Suprapubic skin (tissue), 4 donors: ENCODE measurements around the gene RRP1. TPM values are rescaled to one million over a fixed set of nuclear protein-coding genes. Genes with fewer than 3 reads are reported as not detected.

Experiments
- DNase-seq, 2 donors: peaks; one replicate each; pipeline ENCODE4 v3.0.0-alpha.2; 2019; ENCODE audit warnings: low spot score in 2 of 2
- H3K27ac ChIP-seq: fragments of 200-600 bp; sonication (generic); one replicate; pipeline ENCODE4 v1.5.1; 2019
- H3K27me3 ChIP-seq: fragments of 200-600 bp; sonication (generic); one replicate; pipeline ENCODE4 v1.5.1; 2019
- H3K36me3 ChIP-seq: fragments of 200-600 bp; sonication (generic); one replicate; pipeline ENCODE4 v1.5.1; 2019
- H3K4me1 ChIP-seq: fragments of 200-600 bp; sonication (generic); one replicate; pipeline ENCODE4 v1.5.1; 2019
- H3K4me3 ChIP-seq: fragments of 200-600 bp; sonication (generic); one replicate; pipeline ENCODE4 v1.5.1; 2019; ENCODE audit warnings: mild to moderate bottlenecking
- H3K9me3 ChIP-seq: fragments of 200-600 bp; sonication (generic); one replicate; pipeline ENCODE4 v1.5.1; 2019
- EP300 ChIP-seq: sonication (generic); formaldehyde crosslinking; IDR thresholded peaks from one replicate; pipeline ENCODE4 v1.6.1; 2017; ENCODE audit warnings: antibody characterized with exemption
- POLR2A ChIP-seq, 2 donors: fragments of 450-650 bp; IDR thresholded peaks; one replicate each; pipeline ENCODE4 v1.6.1; 2017; ENCODE audit warnings: antibody characterized with exemption in 2 of 2, mild to moderate bottlenecking in 2 of 2, moderate library complexity in 2 of 2
- POLR2AphosphoS5 ChIP-seq, 3 donors: sonication (generic); formaldehyde crosslinking; IDR thresholded peaks; one replicate each; pipeline ENCODE4 v1.6.1; 2017; ENCODE audit warnings: antibody characterized with exemption in 3 of 3
- WGBS: methylation state at CpG from one replicate; pipeline ENCODE4 v1.1.5; 2018; 5-methylcytosine and 5-hydroxymethylcytosine counted together
- total RNA-seq, 4 donors: library from RNA; depleted of rRNA; stranded (reverse); fragments of >200 nt; gene quantifications; one replicate each; pipeline ENCODE4 v1.1.0, GENCODE V29; 2016
- TF ChIP-seq, protein P1 (sequence below), 2 donors: fragments of 200-600 bp in 1 of 2; fragments of 450-650 bp in 1 of 2; sonication (generic) in 1 of 2; IDR thresholded peaks; one replicate each; pipeline ENCODE4 v1.5.1; 2016 to 2019; ENCODE audit warnings: antibody characterized with exemption in 2 of 2, mild to moderate bottlenecking in 1 of 2, moderate library complexity in 1 of 2

RRP1 gene
- total RNA-seq, 4 donors from 2014 or later = 22.5 to 34.6 (median 28.4) TPM

DNA sequence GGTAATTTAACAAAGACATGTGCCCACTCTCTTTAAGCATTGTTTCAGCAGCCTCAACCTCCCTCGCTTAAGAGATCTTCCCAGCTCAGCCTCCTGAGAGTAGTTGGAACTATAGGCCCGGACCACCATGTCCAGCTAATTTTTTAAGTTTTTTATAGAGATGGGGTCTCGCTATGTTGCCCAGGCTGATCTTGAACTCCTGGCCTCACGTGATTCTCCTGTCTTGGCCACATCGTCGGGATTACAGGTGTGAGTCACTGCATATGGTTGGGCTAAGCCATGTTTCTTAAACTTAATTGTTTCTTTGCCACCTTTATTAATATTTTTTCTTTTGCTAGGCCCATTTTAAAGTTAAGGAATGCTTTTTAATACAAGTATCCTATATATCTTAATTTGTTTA is 57.1 kb downstream of the RRP1 start:
- Histone ChIP-seq H3K4me3 (no peak overlapping the region), H3K27me3 (no peaks in the 10 kb centered on the region), H3K27ac (no peak overlapping the region), H3K36me3 (no peaks in the 10 kb centered on the region), H3K9me3 (no peaks in the 10 kb centered on the region), H3K4me1 (peaks cover 6% of the 10 kb centered on the region)
- no peak for DNase-seq
- 96% methylated on average over 6 of the region's 6 CpGs for whole genome bisulfite sequencing
- TF ChIP-seq EP300 = no peak
- TF ChIP-seq POLR2AphosphoS5 (IDR thresholded peaks at IDR 0.05) = no peak
- TF ChIP-seq, protein P1, sequence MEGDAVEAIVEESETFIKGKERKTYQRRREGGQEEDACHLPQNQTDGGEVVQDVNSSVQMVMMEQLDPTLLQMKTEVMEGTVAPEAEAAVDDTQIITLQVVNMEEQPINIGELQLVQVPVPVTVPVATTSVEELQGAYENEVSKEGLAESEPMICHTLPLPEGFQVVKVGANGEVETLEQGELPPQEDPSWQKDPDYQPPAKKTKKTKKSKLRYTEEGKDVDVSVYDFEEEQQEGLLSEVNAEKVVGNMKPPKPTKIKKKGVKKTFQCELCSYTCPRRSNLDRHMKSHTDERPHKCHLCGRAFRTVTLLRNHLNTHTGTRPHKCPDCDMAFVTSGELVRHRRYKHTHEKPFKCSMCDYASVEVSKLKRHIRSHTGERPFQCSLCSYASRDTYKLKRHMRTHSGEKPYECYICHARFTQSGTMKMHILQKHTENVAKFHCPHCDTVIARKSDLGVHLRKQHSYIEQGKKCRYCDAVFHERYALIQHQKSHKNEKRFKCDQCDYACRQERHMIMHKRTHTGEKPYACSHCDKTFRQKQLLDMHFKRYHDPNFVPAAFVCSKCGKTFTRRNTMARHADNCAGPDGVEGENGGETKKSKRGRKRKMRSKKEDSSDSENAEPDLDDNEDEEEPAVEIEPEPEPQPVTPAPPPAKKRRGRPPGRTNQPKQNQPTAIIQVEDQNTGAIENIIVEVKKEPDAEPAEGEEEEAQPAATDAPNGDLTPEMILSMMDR (IDR thresholded peaks at IDR 0.05) = no peak
- no peak for TF ChIP-seq POLR2A (IDR thresholded peaks at IDR 0.05)

DNA sequence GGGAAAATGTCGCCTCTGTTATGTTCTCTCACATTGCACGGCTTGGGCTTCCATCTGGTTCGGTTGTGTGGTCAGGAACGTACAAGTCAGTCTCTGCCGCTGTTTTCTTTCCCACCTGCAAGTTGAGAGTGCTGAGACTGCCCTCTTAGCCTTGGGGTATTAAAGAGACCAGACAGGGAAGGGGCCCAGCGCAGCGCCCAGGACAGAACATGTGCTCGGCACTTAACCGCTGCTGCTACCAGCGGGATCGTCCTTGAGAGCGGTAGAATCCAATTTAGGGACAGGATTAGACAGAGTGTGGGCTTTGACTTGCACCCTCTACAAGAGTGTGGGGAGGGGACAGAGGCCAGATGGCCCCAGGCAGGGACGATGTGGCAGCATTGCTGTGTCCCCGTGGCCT is 57.9 kb downstream of the RRP1 start:
- DNase-seq = no peak
- Histone ChIP-seq H3K4me3 (no peak overlapping the region), H3K4me1 (peaks cover 6% of the 10 kb centered on the region), H3K36me3 (no peaks in the 10 kb centered on the region), H3K9me3 (no peaks in the 10 kb centered on the region), H3K27me3 (no peaks in the 10 kb centered on the region), H3K27ac (no peak overlapping the region)
- TF ChIP-seq EP300 (no peak), POLR2AphosphoS5 (IDR thresholded peaks at IDR 0.05) (no peak), POLR2A (IDR thresholded peaks at IDR 0.05) (no peak)
- TF ChIP-seq, protein P1 (IDR thresholded peaks at IDR 0.05) = no peak
- 94% methylated on average over 14 of the region's 14 CpGs for WGBS

DNA sequence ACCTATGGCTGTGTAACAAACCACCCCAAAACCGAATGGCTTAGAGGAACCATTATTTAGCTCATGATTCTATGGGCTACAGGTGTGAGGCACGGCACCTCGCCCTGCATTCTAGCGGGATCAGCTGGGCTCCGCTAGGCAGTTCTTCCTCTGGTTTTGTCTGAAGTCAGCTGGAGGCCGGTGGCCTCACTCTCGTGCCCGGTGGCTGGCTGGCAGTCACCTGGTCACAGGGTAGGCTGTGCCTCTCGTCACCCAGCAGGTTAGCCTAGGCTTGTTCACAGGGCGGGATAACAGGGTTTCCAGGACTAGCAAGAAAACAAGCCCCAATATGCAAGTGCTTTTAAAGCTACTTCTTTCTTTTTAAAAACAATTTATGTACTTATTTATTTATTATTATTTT is 59.4 kb downstream of the RRP1 start:
- no peak overlapping the region for H3K27ac ChIP-seq
- TF ChIP-seq POLR2AphosphoS5 (IDR thresholded peaks at IDR 0.05) (no peak), EP300 (no peak), POLR2A (IDR thresholded peaks at IDR 0.05) (no peak)
- TF ChIP-seq, protein P1 (IDR thresholded peaks at IDR 0.05) = no peak
- H3K4me3 ChIP-seq = no peak overlapping the region
- 93% methylated on average over 10 of the region's 10 CpGs for WGBS
- H3K4me1 ChIP-seq = peaks cover 6% of the 10 kb centered on the region
- H3K9me3 ChIP-seq = no peaks in the 10 kb centered on the region
- no peaks in the 10 kb centered on the region for H3K27me3 ChIP-seq
- H3K36me3 ChIP-seq = no peaks in the 10 kb centered on the region
- no peak for DNase-seq

DNA sequence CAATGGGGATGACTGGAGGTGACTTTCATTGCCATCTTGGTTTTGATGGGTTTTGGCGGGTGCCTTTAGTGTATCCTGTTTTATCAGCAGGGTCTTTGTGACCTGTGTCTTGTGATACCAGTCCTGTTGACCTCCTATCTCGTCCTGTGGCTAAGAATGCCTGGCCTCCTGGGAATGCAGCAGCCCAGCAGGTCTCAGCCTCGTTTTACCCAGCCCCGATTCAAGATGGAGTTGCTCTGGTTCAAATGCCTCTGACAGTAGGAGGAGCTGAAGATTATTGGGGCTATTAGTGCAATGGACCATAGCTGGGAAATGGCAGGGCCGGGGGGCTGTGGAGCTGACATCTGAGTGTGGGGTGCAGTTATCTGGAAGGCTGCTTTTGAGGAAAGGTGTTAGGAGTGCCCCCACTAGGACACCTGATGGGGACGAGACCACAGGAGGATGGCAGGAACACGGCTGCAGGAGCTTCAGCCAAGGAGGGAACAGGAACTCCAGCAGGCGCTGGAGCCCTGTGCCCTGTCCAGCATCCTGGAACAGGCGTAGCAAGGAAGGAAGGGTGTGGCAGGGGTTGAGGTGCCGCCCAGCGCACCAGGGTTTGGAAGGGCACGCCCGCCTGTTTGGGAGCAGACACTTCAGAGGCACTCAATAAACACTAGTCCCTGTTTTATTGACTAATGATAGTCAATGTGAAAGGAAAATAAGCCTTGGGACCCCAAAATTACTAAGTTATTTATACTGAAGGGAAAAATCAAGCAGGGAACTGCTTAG is 60.3 kb downstream of the RRP1 start:
- Histone ChIP-seq H3K4me3 (no peak overlapping the region), H3K36me3 (no peaks in the 10 kb centered on the region), H3K4me1 (peaks cover 6% of the 10 kb centered on the region), H3K9me3 (no peaks in the 10 kb centered on the region), H3K27ac (no peak overlapping the region), H3K27me3 (no peaks in the 10 kb centered on the region)
- WGBS = 48% methylated on average over 13 of the region's 13 CpGs
- no peak for DNase-seq
- TF ChIP-seq EP300 = no peak
- no peak for TF ChIP-seq POLR2A (IDR thresholded peaks at IDR 0.05)
- no peak for TF ChIP-seq POLR2AphosphoS5 (IDR thresholded peaks at IDR 0.05)
- TF ChIP-seq, protein P1 (IDR thresholded peaks at IDR 0.05) = no peak

DNA sequence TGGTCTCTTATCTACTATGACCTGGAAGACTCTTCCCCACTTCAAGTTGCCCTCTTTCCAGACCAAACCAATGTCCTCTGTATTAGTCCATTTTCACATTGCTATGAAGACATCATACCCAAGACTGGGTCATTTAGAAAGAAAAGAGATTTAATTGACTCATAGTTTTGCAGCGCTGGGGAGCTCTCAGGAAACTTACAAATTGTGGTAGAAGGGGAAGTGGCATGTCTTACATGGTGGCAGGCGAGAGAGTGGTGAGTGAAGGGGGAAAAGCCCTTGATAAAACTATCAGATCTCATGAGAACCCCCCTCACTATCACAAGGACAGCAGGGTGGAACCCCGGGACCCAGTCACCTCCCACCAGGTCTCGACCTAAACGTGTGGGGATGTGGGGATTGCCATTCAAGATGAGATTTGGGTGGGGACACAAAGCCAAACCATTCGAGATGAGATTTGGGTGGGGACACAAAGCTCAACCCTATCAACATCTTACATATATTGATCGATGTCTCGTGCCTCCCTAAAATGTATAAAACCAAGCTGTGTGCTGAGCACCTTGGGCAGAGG is 61.4 kb downstream of the RRP1 start:
- H3K27ac ChIP-seq = no peak overlapping the region
- no peak overlapping the region for H3K4me3 ChIP-seq
- WGBS = 94% methylated on average over 8 of the region's 8 CpGs
- H3K9me3 ChIP-seq = no peaks in the 10 kb centered on the region
- no peak for TF ChIP-seq EP300
- no peak for TF ChIP-seq POLR2A (IDR thresholded peaks at IDR 0.05)
- TF ChIP-seq, protein P1 (IDR thresholded peaks at IDR 0.05) = no peak
- no peaks in the 10 kb centered on the region for H3K27me3 ChIP-seq
- H3K36me3 ChIP-seq = no peaks in the 10 kb centered on the region
- no peak for DNase-seq
- H3K4me1 ChIP-seq = peaks cover 6% of the 10 kb centered on the region
